IPS-18c (cell line): Measurements from ENCODE around the gene G0S2.
"Not testable (repeated sequence)": the region's sequence is repeated elsewhere in the genome, so short reads cannot be mapped to it uniquely, and the experiment has no call there.

Experiments used
- H3K4me3 ChIP-seq: 2 replicates; pipeline ENCODE4 v1.7.0; 2013; ENCODE audit warnings: low read depth, mild to moderate bottlenecking, low read length, moderate library complexity; ENCODE audit not compliant: insufficient read depth
- H3K9me3 ChIP-seq: one replicate; pipeline ENCODE4 v1.6.1; 2013; ENCODE audit warnings: mild to moderate bottlenecking, low read length, moderate library complexity; ENCODE audit not compliant: control insufficient read depth, insufficient read depth

Gene G0S2

DNA sequence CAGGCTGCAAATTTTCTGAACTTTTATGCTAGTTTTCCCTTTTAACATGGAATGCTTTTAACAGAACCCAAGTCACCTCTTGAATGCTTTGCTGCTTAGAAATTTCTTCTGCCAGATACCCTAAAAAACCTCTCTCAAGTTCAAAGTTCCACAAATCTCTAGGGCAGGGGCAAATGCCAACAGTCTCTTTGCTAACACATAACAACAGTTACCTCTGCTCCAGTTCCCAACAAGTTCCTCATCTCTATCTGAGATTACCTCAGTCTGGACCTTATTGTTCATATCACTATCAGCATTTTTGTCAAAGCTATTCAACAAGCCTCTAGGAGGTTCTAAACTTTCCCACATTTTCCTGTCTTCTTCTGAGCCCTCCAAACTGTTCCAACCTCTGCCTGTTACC is 25.5 kb downstream of the G0S2 start:
- H3K4me3 ChIP-seq, H3K9me3 ChIP-seq: not testable (repeated sequence)

DNA sequence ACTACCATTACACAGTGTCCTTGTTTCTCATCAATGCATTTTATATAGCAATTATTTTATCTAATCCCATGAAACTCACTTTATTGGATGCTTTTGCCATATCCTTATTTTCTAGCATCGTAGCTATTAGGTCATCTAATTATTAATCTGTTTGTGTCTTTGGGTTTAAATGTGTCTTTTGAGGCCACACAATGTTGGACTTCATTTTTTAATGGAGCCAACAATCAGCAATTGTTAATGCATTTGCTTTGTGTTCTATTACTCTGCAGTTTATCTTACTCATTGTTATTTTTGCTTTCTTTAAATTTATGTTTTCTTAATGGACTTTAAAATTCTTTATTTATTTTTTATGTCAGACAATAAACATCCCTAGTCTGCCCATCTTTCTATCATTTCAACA is 27.6 kb downstream of the G0S2 start:
- no peak overlapping the region for H3K4me3 ChIP-seq
- H3K9me3 ChIP-seq: no peaks in the 10 kb centered on the region

DNA sequence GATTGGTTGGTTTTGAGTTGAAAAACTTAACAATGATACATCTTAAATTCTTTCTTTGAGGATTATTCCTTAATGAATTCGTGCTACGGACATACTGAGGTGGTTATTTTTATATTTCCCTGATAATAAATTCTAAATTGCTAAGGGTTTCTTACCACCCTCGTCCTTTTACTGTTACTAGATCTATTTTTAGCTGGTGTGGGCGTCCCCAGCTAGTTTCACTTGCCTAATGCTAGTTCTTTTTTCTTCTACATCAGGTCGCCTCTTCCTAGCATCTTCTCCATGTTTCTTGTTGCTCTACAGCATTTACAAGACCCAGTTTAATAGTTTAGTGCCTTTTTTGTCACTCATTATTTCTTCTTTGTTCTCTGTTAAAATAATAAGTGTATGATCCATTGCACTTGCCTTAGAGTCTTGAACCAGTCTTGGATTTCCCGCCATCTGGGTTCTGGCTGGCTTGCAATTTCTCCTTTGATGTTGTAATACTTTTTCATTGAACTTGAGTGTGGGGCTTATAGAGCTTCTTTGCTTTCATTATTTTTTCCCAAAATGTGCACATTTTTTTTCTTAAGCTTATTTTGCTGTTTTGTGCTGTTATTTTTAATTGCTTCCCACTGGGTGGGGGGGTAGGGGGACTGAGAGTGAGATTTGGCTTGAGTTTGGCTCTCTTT is 28.8 kb downstream of the G0S2 start:
- no peak overlapping the region for H3K4me3 ChIP-seq
- no peaks in the 10 kb centered on the region for H3K9me3 ChIP-seq

DNA sequence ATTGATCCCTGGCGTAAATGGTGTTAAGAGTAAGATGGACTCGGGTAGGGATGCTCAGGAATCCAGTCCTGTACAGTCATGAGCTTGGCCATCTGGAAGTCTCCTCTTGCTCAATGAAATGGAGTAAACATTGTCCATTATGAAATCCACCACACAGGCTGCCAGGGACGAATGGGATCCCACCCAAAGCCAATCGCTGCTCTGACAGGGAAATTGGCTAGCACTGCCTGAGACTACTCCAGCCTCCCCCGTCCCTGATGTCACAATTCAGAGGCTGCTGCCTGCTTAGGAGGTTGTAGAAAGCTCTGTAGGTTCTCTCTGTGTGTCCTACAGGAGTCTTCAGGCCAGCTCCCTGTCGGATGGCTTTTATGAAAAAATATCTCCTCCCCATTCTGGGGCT is 29.4 kb downstream of the G0S2 start, which contains the start of gene HSD11B1:
Gene HSD11B1, plus strand, starts transcription at position 263 of the 400 bp plus-strand sequence. Its CDS starts 97 bp downstream, at position 360.
- no peaks in the 10 kb centered on the region for H3K9me3 ChIP-seq
- H3K4me3 ChIP-seq: no peak within 1 kb of the TSS

DNA sequence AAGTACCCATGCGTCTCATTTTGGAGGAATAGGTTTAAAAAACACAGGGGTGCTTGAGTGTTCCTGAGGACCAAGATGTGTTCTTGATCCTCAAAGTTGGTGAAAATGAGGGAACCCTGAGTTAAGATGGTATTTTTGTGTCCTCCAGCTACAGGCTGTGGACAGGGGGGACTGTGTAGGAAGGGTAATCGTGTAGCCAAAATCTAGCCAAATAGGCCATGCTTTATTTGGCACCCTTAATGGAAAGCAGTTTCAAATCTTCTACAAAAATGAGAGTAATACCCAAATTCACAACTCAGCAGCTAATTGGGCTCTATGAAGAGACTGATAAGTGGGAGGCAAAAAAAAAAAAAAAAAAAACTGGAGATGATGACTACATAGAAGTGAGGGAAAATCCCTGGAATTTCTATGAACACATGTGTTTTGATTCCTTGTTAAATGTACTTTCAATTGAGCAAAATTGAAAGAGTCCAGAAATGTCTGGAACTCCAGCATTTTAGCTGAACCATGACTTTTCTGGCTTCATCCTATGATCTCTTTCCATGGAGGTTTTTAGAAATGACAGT is 29.9 kb downstream of the G0S2 start:
- no peaks in the 10 kb centered on the region for H3K9me3 ChIP-seq
- no peak overlapping the region for H3K4me3 ChIP-seq

DNA sequence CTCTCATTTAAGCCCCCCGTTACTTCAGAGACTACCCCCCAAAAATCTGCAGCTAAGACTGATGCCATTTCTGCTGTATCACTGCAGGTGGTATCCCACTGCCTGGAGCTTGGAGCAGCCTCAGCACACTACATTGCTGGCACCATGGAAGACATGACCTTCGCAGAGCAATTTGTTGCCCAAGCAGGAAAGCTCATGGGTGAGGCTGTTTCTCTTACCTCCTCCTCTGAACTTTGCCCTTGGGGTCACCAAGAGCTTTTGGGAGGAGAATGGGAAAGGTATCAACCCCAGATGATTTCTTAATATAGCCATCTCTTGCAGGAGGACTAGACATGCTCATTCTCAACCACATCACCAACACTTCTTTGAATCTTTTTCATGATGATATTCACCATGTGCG is 31.4 kb downstream of the G0S2 start:
- Histone ChIP-seq H3K9me3 (no peaks in the 10 kb centered on the region), H3K4me3 (no peak overlapping the region)

DNA sequence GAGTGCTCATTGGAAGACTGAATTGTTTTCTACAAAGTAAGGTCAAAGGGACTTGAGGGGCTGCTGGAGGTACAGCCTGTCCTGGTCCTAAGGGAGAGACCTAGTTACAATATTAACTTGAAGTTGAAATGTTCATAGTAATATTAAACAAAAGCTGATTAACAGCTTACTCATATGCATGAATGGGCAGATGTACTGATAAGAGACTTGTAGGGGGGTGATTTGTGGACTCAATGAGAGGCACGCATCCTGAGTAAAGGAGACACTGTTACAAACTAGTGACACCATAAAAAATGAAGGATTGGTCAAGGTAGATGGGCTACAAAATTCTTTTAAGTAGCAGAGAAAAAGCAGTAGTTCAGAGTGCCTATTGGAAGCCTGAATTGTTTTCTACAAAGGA is 32.1 kb downstream of the G0S2 start:
- H3K4me3 ChIP-seq: no peak overlapping the region
- H3K9me3 ChIP-seq: no peaks in the 10 kb centered on the region

DNA sequence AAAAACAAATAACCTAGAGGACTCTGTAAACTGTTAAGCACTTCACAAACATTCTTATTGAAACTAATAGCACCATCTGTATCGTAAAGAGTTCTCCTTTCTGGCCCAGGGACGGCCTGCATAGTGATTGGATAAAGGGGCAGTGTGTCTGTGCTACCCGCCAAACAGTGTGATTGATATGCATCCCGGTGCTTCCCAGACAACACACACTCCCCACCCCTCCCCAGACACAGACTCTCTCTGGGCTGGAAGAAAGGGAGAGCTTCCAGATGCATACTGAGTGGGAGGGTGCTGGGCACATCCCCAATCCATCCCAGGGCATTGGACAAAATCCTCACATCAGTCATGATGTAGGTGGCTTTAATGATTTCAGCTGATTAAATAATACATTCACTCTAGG is 33.1 kb downstream of the G0S2 start:
- Histone ChIP-seq H3K9me3 (no peaks in the 10 kb centered on the region), H3K4me3 (no peak overlapping the region)

DNA sequence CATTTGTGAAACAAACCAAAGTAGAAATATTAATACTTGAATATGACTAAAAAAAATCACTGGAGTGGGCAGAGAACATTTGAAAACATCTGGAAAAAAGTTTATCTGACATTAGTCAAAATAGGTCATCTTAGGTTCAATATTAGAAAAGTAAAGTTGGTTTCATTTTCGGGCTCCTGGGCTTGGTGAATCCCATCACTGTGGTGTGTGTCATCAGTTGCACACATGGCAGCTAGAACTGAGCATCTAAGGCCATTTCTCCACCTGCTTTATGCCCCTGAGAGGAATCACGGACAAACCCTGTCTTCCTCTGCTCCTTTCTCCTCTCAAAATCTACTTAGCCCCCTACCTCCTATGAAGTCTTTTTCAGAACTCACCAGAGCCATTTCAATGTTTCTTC is 34.9 kb downstream of the G0S2 start:
- H3K4me3 ChIP-seq: no peak overlapping the region
- no peaks in the 10 kb centered on the region for H3K9me3 ChIP-seq

DNA sequence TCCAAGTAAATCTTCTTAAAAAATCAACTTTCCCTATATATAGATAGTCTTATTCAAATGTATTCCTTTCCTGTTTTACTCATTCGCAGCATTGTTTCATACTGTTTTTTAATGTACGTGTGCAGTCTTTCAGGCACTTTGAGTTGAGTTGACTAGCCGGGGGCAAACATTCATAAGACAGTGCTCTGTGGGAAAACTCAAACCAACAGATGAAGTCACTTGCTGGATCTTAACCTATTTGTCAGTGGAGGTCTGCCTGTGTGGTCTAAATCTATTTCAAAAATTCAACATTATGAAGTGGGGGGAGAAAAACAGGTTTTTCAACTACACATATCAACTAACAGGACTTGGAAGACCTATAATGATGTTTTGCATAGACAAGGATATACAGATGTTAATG is 35.6 kb downstream of the G0S2 start:
- Histone ChIP-seq H3K9me3 (no peaks in the 10 kb centered on the region), H3K4me3 (no peak overlapping the region)

DNA sequence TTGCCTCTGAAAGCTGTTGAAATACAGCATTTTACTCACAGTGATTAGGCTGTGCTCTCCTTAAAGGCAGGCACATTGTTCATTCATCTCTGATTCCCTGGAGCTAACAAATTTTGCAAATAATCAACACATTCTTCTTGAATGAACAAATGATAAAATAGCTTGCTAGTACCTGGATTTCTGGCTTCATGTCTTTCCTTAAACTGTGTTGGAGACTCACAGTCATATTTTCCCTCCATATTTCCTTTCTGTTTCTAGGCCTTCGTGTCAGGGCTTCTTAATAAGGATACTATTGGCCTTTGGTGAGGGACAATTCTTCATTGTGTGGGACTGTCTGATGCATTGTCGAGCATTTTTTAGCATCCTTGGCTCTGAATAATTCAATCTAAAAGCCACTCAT is 39.1 kb downstream of the G0S2 start:
- Histone ChIP-seq H3K9me3 (no peaks in the 10 kb centered on the region), H3K4me3 (no peak overlapping the region)

DNA sequence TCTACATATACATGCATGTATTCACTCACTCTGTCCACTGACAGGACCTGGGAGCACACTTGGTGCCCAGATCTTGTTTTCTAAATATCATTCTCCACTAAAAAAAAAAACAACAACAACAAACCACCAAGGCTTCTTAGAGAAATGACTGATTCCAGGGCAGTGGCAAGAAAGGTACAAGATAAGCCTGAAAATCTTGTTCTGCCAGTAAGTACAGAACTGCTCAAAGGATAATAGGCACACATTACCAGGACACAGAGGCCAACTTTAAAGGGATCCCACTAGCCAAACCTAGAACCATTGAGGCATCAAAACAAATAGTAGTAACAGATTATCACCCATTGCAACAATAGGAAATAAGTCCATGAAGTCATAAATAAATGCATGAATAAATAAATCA is 40.1 kb downstream of the G0S2 start:
- Histone ChIP-seq H3K4me3 (no peak overlapping the region), H3K9me3 (no peaks in the 10 kb centered on the region)

DNA sequence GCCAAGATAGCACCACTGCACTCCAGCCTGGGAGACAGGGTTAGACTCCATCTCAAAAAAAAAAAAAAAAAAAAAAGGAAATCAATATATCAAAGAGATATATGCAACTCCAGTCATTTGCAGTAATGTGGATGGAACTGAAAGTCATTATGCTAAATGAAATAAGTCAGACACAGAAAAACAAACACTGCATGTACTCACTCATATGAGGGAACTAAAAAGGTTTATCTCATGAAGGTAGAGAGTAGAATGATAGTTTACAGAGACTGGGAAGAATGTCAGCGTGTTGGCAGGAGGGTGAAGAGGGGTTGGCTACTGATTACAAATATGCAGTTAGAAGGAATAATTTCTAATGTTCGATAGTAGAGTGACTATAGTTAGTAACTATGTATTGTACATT is 42.6 kb downstream of the G0S2 start:
- Histone ChIP-seq H3K9me3 (no peaks in the 10 kb centered on the region), H3K4me3 (no peak overlapping the region)

DNA sequence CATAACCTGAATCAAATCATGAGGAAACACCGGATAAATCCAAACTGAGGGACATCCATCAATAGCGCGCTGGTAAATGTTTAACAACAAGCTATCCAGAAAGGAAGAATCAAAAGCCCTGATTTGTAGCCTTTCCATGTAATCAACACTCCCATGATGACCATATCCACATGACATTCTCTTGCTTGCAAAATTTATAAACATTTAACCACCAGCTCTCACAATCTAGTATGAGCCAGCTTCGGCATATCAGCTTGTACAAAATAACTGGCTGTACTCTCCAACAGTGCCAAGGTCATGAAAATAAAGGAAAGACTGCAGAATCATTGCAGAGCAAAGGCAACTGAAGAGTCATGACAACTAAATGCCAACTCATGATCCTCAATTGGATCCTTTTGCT is 45.1 kb downstream of the G0S2 start:
- no peak overlapping the region for H3K4me3 ChIP-seq

DNA sequence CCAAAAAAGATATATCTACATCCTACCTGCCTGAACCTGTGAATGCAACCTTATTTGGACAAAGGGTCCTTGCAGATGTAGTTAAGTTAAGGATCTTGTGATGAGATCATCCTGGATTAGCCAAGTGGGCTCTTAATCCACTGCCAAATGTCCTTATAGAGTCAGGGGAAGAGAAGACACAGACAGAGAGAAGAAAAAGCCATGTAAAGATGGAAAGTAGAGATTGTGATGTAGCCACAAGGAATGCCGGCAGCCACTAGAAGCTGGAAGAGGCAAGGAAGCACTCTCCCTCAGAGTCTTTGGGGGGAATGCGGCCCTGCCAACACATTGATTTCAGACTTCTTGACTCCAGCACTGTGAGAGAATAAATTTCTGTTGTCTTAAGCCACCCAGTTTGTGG is 45.6 kb downstream of the G0S2 start:
- Histone ChIP-seq H3K9me3 (no peaks in the 10 kb centered on the region), H3K4me3 (no peak overlapping the region)

More for the DNA sequence above, 45.1 kb downstream of the G0S2 start:
- no peaks in the 10 kb centered on the region for H3K9me3 ChIP-seq

DNA sequence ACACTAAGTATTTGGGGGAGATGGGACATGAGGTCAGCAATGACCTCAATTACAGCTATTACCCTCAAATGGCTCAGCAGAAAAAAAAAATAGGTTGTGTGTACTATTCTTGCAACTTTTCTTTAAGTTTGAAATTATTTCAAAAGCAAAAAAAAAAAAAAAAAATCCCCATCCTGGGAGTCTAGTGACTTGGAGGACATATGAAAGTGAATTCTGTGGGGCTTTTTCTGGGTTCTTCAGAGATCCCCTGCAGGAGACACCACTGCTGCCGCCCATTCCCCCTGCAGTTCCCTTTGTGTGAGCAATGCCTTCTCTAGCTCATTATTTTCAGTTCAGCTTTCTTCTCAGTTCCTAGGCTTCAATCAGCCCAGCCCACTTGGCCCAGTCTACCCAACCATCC is 46.1 kb downstream of the G0S2 start:
- Histone ChIP-seq H3K4me3 (no peak overlapping the region), H3K9me3 (no peaks in the 10 kb centered on the region)

DNA sequence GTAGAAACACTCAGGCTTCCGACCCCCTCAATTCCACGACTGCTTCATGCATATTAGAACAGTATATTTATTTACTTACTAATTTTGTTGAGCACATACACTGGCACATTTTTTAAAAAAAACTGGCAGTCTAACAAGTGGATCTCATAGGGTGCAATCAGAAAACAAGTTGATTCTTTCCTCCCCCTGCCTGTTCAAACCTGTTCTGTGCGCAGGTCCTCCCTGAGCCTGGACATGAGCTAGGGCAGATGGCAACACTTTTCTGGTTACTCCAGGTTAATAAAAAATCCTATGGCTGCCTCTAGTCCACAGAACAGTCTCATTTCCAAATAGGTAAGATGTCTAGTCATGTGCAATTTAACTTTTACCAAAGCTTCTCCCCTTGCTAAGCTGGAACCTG is 48.1 kb downstream of the G0S2 start:
- H3K9me3 ChIP-seq: no peaks in the 10 kb centered on the region
- no peak overlapping the region for H3K4me3 ChIP-seq

DNA sequence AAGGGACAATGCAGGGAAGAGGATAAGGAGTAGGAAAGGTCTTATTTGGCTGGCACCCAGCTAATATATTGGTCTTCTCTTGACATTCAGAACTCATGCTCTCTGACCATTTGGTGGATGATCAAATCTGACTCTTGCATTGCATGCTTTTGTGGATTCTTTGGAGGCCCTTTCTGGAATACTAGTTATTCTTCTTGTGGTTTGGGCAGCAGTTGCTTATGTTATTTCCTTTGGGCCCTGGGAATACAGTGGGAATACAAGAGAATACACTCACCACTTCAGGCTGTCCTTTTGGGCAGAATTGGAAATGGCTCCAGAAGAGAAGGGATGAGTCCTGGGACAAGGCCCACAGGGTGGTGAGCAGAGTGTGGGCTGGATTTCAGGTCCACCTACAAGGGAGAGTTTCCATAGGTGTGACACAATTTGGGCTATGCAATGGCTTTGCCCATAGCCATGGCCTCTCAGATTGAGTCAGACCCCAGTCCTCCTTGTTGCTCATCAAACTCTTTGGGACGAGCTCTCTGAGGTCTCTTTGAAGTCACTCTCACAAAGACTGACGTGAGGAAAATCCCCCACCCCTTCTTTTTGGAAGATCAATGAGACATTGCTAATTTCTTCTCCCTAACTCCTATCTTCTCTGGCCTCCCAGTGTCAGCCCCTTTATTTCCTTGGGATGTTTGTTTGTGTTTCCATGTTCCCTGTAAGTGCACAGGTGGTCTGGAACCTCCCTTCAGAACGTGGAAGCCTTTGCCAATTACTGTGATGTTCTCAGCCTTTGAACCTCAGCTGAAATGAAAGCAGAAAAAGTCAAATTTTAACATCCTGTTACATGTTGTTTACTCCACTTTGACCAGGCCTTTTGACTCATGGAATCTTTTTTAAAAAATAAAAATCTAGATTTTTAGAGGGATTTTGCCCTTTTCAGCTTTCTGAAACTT is 48.8 kb downstream of the G0S2 start:
- Histone ChIP-seq H3K4me3 (no peak overlapping the region), H3K9me3 (no peaks in the 10 kb centered on the region)
